GM10266 (cell line): Measurements from ENCODE around the gene LEO1.

Experiments used
- DNase-seq: peaks from one replicate; pipeline ENCODE4 v3.0.0; 2012; ENCODE audit errors: extremely low spot score
- CTCF ChIP-seq: IDR thresholded peaks from 2 replicates; pipeline ENCODE4 v1.5.1; 2012; ENCODE audit warnings: mild to moderate bottlenecking, low read depth; ENCODE audit not compliant: control insufficient read depth, insufficient read depth; ENCODE audit errors: missing control alignments

LEO1 gene

GRCh38 chr15:52016316-52016715, 44.7 kb upstream of the LEO1 start:
- no peak for DNase-seq
- no peak for TF ChIP-seq CTCF

GRCh38 chr15:52014616-52015015, 43.0 kb upstream of the LEO1 start:
- no peak for TF ChIP-seq CTCF
- no peak for DNase-seq

DNA sequence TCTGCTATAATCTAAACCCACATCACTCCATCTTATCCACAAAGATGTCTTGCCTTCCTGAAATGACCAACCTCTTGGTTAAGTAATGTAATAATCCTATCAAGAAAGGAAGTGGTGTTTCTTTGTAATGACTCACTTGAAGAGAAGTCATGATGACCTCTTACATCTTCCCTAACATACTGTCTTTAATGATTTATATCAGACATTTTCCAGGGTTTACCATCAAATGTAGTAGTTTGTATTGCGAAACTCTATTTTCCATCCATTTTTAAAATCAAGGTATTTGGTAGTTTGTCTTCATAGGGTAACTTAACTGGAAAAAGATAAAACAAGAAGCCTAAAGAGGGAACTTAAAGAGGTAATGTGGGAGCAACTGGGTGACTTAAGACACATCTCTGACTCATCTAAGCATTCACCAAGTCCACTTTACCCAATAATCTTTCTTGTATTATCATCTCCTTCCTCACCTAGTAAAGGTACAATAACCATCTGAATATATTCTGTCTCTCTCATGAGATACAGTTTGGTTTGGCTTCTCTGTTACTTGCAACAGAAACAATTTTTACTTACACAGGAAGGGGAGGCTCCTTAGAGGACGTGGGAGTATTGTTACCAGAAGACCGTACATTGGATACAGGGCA, 41.7 kb upstream of the LEO1 start:
- peak; percentile 54 for DNase-seq
- TF ChIP-seq CTCF = no peak

DNA sequence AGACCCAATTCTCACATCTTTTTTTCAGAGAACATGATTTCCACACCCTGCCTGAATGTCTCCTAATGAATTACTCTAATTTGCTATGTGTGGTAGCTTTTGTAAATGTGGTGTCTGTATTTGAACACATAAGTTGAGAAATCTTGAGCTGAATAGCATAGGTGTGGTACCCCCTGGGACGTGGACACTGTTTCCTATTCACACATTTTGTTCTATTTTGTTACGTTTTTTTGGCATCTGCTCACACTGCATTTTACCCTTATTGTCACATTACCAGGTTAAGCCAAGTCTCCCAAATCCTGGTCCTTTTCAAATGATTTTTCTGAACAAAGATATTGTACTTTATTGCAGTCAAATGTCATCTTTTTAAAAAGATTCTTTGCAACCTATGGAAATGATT, 40.6 kb upstream of the LEO1 start:
- TF ChIP-seq CTCF = no peak
- no peak for DNase-seq

GRCh38 chr15:52011711-52012144, 40.1 kb upstream of the LEO1 start:
- TF ChIP-seq CTCF = no peak
- no peak for DNase-seq

DNA sequence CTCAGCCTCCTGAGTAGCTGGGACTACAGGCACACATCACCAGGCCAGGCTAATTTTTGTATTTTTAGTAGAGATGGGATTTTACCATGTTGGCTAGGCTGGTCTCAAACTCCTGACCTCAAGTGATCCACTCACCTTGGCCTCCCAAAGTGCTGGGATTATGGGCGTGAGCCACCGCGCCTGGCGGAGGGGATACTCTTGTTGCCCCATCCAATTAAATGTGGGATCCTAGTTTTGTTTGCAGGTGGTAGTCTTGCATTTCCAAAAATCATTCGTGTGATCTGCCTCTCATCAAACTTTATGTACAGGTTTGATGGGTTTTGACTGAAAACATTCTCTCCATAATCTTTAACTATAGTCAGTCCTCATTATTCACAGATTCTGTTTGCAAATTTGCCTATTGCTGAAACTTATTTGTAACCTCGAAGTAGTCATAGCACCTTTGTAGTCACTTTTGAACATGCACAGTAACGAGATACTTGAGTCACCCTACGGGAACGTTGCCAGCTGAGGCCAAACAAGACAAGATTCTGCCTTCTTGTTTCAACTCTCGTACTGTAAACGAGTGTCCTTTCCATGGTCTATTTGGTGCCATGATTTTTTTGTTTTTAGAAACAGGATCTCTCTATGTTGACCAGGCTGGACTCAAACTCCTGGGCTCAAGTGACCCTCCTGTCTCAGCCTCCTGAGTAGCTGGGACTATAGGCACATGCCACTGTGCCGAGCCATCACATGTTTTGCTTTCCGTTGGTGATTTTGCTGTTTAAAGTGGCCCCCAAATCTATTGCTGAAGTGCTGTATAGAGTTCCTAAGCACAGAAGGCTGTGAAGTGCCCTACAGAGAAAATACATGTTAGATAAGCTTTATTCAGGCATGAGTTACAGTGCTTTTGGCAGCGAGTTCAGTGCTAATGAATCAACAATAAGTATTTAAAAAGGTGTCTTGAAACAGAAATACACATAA, 39.3 kb upstream of the LEO1 start:
- DNase-seq = peak; percentile 33
- TF ChIP-seq CTCF = no peak
